ENCODE measurements around the gene CEMIP.
"Not testable (repeated sequence)": the region's sequence is repeated elsewhere in the genome, so short reads cannot be mapped to it uniquely, and the experiment has no call there.

Gene CEMIP

GRCh38 chr15:80755885-80756284, 23.3 kb upstream of the CEMIP start:
- no peak for TF ChIP-seq CTCF (IDR thresholded peaks at IDR 0.05; ENCODE audit: low read depth, low read length)
- no peak overlapping the region for H3K4me3 ChIP-seq (replicated peaks in 1 of 2; ENCODE audit: low read depth in 2 of 2, low read length in 2 of 2)
- no peak for DNase-seq (ENCODE audit: low read depth in 2 of 2)

- DNase-seq (ENCODE audit: low read depth in 2 of 2), result peak in 1 of 2 donors; percentile 49
- TF ChIP-seq CTCF (IDR thresholded peaks at IDR 0.05; ENCODE audit: low read depth, low read length), result no peak
- no peak overlapping the region for H3K4me3 ChIP-seq (replicated peaks in 1 of 2; ENCODE audit: low read depth in 2 of 2, low read length in 2 of 2)
Measured at GRCh38 chr15:80758130-80758745, 20.9 kb upstream of the CEMIP start.

- peak in 1 of 2 donors; percentile 16 for DNase-seq (ENCODE audit: low read depth in 2 of 2)
- no peak overlapping the region for H3K4me3 ChIP-seq (replicated peaks in 1 of 2; ENCODE audit: low read depth in 2 of 2, low read length in 2 of 2)
- no peak for TF ChIP-seq CTCF (IDR thresholded peaks at IDR 0.05; ENCODE audit: low read depth, low read length)
Measured at GRCh38 chr15:80760960-80761359, 18.2 kb upstream of the CEMIP start.

GRCh38 chr15:80761754-80762153, 17.4 kb upstream of the CEMIP start:
- no peak for DNase-seq (ENCODE audit: low read depth in 2 of 2)
- no peak overlapping the region for H3K4me3 ChIP-seq (replicated peaks in 1 of 2; ENCODE audit: low read depth in 2 of 2, low read length in 2 of 2)
- TF ChIP-seq CTCF (IDR thresholded peaks at IDR 0.05; ENCODE audit: low read depth, low read length), result no peak

- H3K4me3 ChIP-seq (replicated peaks in 1 of 2; ENCODE audit: low read depth in 2 of 2, low read length in 2 of 2); DNase-seq (ENCODE audit: low read depth in 2 of 2): not testable (repeated sequence)
Measured at GRCh38 chr15:80763235-80763634, 15.9 kb upstream of the CEMIP start.

GRCh38 chr15:80764535-80764934, 14.6 kb upstream of the CEMIP start:
- no peak for TF ChIP-seq CTCF (IDR thresholded peaks at IDR 0.05; ENCODE audit: low read depth, low read length)
- H3K4me3 ChIP-seq (replicated peaks in 1 of 2; ENCODE audit: low read depth in 2 of 2, low read length in 2 of 2), result no peak overlapping the region
- DNase-seq (ENCODE audit: low read depth in 2 of 2), result no peak

- no peak overlapping the region for H3K4me3 ChIP-seq (replicated peaks in 1 of 2; ENCODE audit: low read depth in 2 of 2, low read length in 2 of 2)
- TF ChIP-seq CTCF (IDR thresholded peaks at IDR 0.05; ENCODE audit: low read depth, low read length), result no peak
- no peak for DNase-seq (ENCODE audit: low read depth in 2 of 2)
Measured at GRCh38 chr15:80766275-80766674, 12.9 kb upstream of the CEMIP start.

Measured in cardiac fibroblast (primary cell).